ENCODE measurements around the gene DTD1.

The DTD1 gene

GRCh38 chr20:18632196-18632789 is 44.4 kb downstream of the DTD1 start:
- TF ChIP-seq GATA3 (IDR thresholded peaks at IDR 0.05; ENCODE audit: low read depth, low read length), result no peak
- no peak for TF ChIP-seq GATA2 (IDR thresholded peaks at IDR 0.05; ENCODE audit: low read depth, low read length)

- TF ChIP-seq GATA3 (IDR thresholded peaks at IDR 0.05; ENCODE audit: low read depth, low read length), result no peak
These were observed 45.6 kb downstream of the DTD1 start for GRCh38 chr20:18633411-18633810.

- TF ChIP-seq GATA2 (IDR thresholded peaks at IDR 0.05; ENCODE audit: low read depth, low read length), result no peak
These were observed 46.6 kb downstream of the DTD1 start for GRCh38 chr20:18634501-18634900.

GRCh38 chr20:18635380-18635779 is 47.5 kb downstream of the DTD1 start:
- no peak for TF ChIP-seq GATA2 (IDR thresholded peaks at IDR 0.05; ENCODE audit: low read depth, low read length)
- TF ChIP-seq GATA3 (IDR thresholded peaks at IDR 0.05; ENCODE audit: low read depth, low read length), result no peak

- TF ChIP-seq GATA2 (IDR thresholded peaks at IDR 0.05; ENCODE audit: low read depth, low read length), result no peak
- no peak for TF ChIP-seq GATA3 (IDR thresholded peaks at IDR 0.05; ENCODE audit: low read depth, low read length)
These were observed 49.4 kb downstream of the DTD1 start for GRCh38 chr20:18637224-18637623.

- TF ChIP-seq GATA3 (IDR thresholded peaks at IDR 0.05; ENCODE audit: low read depth, low read length), result no peak
- no peak for TF ChIP-seq GATA2 (IDR thresholded peaks at IDR 0.05; ENCODE audit: low read depth, low read length)
These were observed 50.9 kb downstream of the DTD1 start for GRCh38 chr20:18638768-18639167.

GRCh38 chr20:18639501-18639979 is 51.7 kb downstream of the DTD1 start:
- TF ChIP-seq GATA2 (IDR thresholded peaks at IDR 0.05; ENCODE audit: low read depth, low read length) (no peak), GATA3 (IDR thresholded peaks at IDR 0.05; ENCODE audit: low read depth, low read length) (no peak)

- TF ChIP-seq GATA2 (IDR thresholded peaks at IDR 0.05; ENCODE audit: low read depth, low read length), result no peak
- no peak for TF ChIP-seq GATA3 (IDR thresholded peaks at IDR 0.05; ENCODE audit: low read depth, low read length)
These were observed 57.4 kb downstream of the DTD1 start for GRCh38 chr20:18645196-18645745.

- TF ChIP-seq GATA2 (IDR thresholded peaks at IDR 0.05; ENCODE audit: low read depth, low read length), result no peak
- TF ChIP-seq GATA3 (IDR thresholded peaks at IDR 0.05; ENCODE audit: low read depth, low read length), result no peak
These were observed 58.0 kb downstream of the DTD1 start for GRCh38 chr20:18645851-18646250.

- TF ChIP-seq GATA3 (IDR thresholded peaks at IDR 0.05; ENCODE audit: low read depth, low read length), result no peak
- TF ChIP-seq GATA2 (IDR thresholded peaks at IDR 0.05; ENCODE audit: low read depth, low read length), result no peak
These were observed 59.9 kb downstream of the DTD1 start for GRCh38 chr20:18647777-18648176.

- TF ChIP-seq GATA3 (IDR thresholded peaks at IDR 0.05; ENCODE audit: low read depth, low read length), result no peak
These were observed 62.4 kb downstream of the DTD1 start for GRCh38 chr20:18650224-18650623.

GRCh38 chr20:18653736-18654447 is 66.0 kb downstream of the DTD1 start:
- TF ChIP-seq GATA3 (IDR thresholded peaks at IDR 0.05; ENCODE audit: low read depth, low read length), result no peak
- TF ChIP-seq GATA2 (IDR thresholded peaks at IDR 0.05; ENCODE audit: low read depth, low read length), result no peak

- TF ChIP-seq GATA3 (IDR thresholded peaks at IDR 0.05; ENCODE audit: low read depth, low read length) (no peak), GATA2 (IDR thresholded peaks at IDR 0.05; ENCODE audit: low read depth, low read length) (no peak)
These were observed 66.6 kb downstream of the DTD1 start for GRCh38 chr20:18654448-18654773.

- TF ChIP-seq GATA2 (IDR thresholded peaks at IDR 0.05; ENCODE audit: low read depth, low read length) (no peak), GATA3 (IDR thresholded peaks at IDR 0.05; ENCODE audit: low read depth, low read length) (no peak)
These were observed 69.7 kb downstream of the DTD1 start for GRCh38 chr20:18657575-18657974.

- TF ChIP-seq GATA2 (IDR thresholded peaks at IDR 0.05; ENCODE audit: low read depth, low read length) (no peak), GATA3 (IDR thresholded peaks at IDR 0.05; ENCODE audit: low read depth, low read length) (no peak)
These were observed 74.6 kb downstream of the DTD1 start for GRCh38 chr20:18662279-18663040.
